Stimulated activated CD4-positive, alpha-beta T cell treated with anti-CD3 and anti-CD28 coated beads, Interleukin-12 subunit alpha, Interleukin-12 subunit beta, amount 100 ng/mL, for 48 hours (primary cell): ENCODE data around the gene NET1.

ENCODE experiments used
- DNase-seq, 3 donors: peaks; one replicate each; pipeline ENCODE4 v3.0.0-alpha.2; 2020; ENCODE audit warnings: low read depth in 2 of 3, low spot score in 1 of 3

The NET1 gene

DNA sequence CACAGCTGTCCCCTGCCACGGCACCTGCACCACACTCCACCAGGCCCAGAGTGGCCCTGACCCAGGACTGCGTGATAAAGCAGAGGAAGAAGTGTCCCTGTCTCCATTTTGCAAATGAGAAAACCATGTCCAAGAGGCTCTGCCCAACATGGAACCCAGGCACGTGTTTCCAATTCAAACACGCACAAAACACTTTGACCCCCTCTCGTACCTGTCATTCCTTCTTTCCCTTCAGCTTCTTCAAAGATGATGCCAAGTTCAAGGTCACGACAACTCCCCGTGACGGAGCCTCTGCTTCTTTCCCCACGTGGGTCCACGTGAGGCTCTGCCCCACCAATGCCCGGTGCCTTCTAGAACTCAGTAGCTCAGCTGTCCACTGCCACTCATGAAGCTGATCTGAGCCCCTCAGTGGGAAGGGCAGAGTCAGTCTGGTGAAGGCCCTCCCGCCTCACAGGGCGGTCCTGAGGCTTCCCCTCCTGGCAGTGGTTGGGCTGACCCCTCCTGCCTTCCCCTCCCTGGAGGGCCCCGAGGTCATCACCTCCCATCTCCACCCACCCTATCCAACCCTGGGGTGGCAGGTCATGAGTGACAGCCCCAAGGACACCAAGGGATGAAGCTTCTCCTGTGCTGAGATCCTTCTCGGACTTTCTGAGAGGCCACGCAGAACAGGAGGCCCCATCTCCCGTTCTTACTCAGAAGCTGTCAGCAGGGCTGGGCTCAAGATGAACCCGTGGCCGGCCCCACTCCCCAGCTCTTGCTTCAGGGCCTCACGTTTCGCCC lies 68.0 kb downstream of the NET1 start:
- no peak for DNase-seq

DNA sequence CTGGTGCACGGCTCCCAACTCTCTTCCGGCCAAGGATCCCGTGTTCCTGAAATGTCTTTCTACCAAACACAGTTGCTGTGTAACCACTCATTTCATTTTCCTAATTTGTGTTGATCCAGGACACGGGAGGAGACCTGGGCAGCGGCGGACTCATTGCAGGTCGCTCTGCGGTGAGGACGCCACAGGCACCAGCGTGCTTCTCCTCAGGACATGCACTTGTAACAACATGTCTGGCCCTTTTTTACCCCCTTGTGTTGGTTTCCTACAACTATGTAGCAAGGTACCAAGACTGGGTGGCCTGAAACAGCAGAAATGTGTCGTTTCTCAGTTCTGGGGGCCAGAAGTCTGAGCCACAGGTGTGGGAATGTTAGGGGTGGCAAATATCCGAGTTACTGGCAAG lies 68.8 kb downstream of the NET1 start:
- no peak for DNase-seq

DNA sequence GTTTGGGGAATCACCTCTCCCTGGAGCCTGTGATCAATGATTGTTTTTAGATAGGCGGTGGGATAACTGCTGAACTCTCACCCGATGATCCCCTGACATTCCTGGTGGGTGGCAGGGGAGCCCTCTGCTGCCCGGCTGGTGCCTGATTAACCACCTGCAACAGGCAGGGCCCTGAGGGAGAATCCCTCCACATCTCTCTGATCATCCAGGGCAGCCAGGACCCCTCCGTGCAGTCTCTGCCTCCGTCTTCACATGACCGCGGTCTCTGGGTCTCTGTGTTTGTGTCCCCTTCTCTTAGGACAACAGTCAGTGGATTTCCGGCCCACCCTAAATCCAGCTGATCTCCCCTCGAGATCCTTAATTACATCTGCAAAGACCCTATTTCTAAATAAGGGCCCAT lies 69.7 kb downstream of the NET1 start:
- DNase-seq = no peak

DNA sequence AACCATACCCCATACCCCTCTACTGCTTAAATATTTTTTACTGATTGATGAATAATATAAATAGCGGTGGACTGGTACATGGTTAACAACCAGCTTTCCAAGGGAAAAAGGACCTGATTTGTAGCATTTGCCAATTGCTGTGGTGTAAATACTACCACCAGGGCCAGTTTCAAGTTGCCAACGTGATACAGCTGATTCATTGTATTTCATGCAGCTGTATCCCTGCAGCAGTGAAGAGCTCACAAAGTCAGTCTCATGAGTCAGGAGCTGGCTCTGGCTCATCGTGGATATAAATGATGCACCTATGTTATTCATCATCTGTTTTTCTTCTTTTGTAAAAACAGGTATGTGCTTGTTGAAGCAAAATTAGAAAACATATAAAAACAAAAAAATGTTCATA lies 71.8 kb downstream of the NET1 start:
- no peak for DNase-seq

DNA sequence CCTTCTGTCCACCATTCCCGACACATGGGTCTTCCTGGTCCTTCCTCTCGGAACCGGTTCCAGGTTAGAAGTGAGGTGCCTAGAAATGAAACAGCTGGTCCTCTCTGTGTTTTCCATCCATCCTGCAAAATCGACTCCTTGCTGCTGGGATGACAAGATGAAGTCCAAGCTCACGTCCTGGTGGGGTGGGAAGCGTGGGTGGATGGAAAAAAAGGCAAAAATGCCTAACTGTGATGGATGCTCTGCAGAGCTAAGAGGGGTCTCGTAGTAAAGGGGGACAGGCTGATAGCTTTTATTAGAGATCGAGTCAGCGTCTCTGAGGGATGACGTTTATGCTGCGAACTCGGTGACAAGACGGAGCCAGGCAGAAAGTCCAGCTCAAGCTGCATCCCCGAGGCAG lies 72.9 kb downstream of the NET1 start:
- DNase-seq = no peak

DNA sequence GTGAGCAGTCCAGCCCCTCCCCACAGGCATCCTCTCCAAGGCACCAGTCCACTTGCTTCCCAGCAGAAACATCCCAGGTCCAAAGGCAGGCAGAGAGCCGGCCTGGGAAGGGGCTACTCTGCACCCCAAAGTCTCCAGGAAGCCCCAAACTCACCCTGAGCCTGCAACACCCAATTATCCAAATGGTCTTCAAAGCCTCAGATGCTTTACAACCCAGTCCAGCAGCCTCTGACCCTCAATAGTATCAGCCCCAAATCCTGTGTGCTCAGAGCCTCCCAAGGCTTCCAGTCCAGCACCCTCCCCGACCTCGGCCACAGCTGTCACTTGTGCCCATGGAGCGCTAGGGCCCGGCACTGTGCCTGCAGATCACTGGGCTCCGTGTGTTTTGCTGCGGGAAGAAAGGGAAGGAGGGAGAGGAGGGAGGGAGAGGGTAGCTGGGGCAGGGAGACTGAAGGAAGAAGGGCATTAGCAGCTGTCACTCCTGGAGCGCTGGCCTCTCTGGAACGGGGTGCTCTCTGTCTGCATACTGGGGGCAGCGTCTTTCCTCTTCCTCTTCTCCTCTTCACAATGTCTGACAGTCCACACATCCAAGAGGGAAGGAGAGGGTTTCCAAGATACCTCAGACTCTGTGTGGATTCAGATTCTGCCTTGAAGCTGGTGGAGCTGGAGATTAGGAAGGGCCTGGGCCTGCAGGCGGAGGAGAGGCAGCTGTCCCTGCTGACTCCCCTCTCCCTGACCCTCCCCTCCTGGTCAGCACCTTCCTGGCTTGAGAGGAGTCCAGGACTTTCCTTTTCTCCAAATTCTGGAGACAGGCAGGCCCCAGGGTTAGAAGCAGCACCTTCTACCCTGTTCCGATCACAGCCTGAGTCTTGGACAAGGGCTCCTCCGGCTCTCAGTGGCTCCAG lies 73.8 kb downstream of the NET1 start:
- no peak for DNase-seq

GRCh38 chr10:5486853-5487235 lies 74.5 kb downstream of the NET1 start:
- no peak for DNase-seq

- no peak for DNase-seq
These were observed 76.2 kb downstream of the NET1 start for GRCh38 chr10:5488272-5489161.

- DNase-seq = no peak
These were observed 77.7 kb downstream of the NET1 start for GRCh38 chr10:5490032-5490431.

DNA sequence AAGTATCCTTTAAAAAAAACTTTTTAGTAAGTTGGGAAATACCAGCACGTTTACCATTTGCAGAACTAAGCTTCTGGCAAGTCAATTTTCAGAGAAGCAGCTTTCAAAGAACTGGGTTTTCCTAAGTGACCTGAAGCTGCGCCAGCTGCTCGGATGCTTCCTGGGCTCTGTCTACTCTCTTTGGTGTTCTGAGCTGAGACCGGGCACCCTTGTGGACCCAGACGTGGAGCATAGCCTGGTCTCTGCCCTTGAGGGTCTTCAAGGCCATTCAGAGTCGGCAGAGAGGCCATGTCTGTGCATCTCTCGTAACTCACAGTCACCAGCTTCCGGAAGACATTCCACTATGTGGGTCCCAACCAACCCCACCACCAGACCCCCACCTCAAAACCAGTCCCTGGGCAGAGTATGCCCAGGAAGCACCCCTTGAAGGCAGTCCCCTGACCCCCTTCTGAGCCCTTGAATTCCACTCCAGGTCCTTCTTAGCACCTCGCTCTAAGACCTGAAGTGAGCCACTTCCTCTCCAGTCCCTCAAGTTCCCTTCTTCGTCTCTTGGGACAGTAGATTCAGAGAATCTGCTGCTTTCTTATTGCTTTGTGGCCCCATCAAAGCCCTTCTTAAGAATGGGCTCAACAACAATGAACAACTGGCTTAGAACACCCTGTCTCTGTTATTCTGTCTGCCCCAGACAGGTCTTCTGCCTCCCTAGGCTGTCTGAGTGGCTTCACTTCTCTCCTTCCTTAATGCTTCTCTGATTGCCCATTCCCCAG lies 78.5 kb downstream of the NET1 start:
- no peak for DNase-seq

DNA sequence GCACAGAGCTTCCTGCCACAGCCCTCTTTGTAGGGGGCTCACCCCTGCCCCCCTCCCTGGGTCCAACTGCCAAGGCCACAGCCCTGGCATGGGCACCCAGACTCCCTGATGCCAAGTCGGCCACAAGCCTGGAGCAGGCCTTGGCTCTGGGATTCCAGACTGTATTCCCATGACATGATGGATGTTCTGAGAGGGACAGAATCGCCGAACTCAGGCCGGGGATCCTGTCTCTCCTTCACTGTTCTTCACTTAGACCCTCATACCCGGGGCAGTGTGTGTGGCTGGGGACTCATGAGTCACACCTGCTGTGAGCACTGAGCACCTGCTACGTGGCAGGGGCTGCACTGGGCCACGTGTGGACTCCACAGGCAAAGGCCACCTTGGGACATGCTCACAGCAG lies 79.1 kb downstream of the NET1 start:
- no peak for DNase-seq

DNA sequence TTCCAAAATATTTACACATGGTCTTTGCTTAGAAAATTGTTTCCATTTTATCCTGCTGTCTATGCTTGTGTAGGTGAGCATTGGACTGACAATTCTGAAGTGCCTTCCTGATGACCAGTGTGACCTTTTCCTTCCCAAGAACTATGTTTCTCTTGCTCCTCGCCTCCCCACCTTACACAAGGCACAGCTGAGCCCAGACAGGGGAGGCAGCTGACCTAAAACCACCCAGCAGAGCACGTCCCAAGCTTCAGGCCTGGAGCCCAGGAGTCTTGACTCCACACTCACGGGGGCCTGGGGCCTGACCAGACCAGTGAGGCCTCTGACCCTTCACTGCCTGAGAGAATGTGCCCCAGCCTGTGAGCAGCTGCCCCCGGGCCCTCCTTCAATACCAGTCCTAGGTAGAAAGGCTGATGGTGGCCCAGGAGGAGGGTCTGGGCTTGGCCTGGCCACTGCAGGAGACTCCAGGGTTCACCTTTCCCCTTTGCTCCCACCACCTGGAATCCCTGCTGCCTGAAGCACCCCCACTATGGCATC lies 80.0 kb downstream of the NET1 start:
- DNase-seq = no peak

DNA sequence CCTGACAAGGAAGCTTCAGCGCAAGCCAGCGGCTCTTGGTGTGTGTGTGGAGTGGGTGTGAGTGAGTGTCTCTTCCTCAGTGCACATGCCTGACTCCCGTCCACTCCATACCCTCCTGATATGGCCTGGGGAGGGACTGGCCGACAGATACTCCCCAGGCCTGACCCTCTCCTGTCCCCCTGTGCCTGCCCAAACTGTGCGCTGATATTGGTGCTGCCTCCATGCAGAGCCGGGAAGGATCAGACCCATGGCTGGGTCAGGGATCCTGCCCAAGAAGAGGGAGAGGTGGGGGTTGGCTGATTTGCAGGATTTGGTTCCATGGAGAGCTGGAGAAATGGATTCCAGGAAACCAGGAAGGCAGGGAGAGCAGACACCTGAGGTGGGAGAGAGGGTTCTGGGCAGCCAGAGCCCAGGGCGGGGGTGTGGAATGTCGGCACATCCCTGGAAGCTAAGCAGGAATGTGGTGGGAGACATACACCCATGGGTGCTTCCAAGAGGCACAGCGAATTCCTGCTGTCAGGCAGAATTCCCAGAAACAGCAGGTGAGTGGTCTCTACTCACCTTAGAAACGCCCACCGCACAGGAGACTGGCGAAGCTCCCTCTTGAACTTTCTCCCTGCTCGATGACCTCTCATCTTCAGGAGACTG lies 80.7 kb downstream of the NET1 start:
- no peak for DNase-seq

DNA sequence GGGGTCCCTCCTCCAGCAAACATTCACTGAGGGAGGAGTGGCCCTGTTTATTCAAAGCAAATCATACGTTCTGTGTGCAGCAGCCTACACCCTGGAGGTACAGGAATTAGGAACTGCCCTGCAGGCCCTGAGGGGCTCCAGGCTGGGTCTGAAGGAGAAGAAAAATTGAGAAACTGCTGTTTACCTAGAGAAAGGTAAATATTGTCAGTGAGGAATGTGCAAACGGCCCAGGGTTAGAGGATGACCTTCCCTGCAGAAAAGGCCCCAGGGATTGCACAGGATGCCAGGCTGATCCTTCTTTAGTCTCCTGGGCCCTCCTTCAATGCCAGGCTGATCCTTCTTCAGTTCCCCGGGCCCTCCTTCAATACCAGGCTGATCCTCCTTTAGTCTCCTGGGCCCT lies 81.3 kb downstream of the NET1 start:
- no peak for DNase-seq

DNA sequence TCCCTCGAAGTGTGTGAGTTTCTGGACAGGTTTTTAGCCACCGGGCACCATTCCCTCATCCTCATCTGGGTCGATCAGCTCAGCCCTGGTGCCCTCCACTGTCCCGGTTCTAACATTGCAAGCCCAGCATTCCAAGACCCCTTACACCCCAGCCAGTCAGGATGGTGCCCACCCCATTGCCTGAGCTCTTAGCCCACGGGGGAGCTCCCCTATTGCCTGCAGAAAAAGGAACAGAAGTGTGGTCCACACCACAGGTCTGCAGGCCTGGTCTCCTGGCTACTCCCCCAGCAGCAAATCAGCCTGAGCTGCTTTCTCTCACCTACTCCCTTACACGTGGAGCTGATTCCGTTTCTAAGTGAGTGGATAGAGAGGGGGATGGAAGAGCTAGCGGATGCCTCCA lies 82.3 kb downstream of the NET1 start:
- no peak for DNase-seq

DNA sequence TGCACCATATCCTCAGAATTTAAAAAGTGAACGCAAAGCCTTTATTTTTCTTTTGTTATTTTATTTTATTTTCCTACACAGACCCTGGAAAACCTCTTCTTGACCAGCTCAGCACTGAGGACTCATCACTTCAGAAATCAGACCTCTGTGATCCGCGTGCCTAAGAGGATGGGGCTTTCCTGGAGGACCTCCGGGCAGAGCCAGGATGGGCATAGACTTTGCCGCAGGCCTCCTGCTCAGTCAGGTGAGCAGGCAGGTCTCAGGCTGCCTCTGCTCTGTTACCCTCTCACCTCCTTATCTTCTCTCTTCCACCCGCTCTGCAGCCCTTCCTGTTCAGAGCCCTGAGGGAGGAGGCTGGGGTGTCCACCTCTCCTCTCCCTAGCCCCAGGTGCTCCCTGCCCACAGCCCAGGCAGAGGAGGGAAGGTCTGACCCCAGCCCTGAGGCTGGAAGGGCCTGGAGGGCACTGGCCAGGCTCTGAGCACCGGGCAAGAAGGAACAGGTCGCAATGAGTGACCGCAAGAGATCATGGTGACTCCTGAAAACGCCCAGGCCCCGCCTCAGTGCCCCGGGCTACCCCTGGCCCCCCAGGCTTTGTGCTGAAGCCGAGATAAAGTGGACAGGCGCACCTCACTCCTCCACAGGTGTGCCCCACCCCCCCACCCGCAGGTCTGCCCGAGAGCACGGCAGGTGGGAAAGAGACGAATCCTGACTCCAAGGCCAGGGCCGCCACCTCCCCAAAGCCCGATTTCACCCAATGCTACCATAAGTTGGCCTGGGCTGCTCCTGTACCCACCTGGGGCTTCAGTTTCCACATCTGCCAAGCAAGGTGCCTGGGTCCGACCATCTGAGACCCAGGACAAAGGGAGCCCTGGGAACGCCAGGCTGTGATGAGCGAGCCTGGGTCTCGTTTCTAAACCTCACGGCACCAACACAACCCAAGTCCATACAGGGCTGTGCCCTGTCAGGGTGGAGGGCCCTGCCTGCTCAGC lies 84.2 kb downstream of the NET1 start:
- no peak for DNase-seq

DNA sequence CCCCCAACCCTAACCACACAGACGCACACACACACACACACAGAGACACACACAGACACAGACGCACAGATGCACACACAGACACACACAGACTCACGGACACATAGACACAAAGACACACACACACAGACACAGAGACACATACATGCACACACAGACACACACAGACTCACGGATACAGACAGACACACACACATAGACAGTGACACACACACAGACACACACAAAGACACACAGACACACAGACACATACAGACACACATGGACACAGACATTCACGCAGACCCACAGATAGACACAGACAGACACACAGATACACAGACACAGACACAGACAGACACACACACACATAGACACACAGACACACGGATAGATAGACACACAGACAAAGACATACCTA lies 84.9 kb downstream of the NET1 start:
- DNase-seq = no peak

GRCh38 chr10:5497948-5498730 lies 85.8 kb downstream of the NET1 start:
- no peak for DNase-seq
